Testis (tissue), 2 donors: ENCODE results near the gene VIPR1.

Source experiments
- CTCF ChIP-seq, 3 experiments: fragments of 450-650 bp in 2 of 3; fragments of 200-600 bp in 1 of 3; sonication (generic) in 1 of 3; IDR thresholded peaks; one replicate each; pipeline ENCODE4 v1.5.1; 2016 to 2019; ENCODE audit warnings: antibody characterized with exemption in 3 of 3, mild to moderate bottlenecking in 2 of 3, moderate library complexity in 1 of 3
- POLR2A ChIP-seq: fragments of 450-650 bp; IDR thresholded peaks from one replicate; pipeline ENCODE4 v1.6.1; 2017; ENCODE audit warnings: antibody characterized with exemption, mild to moderate bottlenecking, moderate library complexity

DNA sequence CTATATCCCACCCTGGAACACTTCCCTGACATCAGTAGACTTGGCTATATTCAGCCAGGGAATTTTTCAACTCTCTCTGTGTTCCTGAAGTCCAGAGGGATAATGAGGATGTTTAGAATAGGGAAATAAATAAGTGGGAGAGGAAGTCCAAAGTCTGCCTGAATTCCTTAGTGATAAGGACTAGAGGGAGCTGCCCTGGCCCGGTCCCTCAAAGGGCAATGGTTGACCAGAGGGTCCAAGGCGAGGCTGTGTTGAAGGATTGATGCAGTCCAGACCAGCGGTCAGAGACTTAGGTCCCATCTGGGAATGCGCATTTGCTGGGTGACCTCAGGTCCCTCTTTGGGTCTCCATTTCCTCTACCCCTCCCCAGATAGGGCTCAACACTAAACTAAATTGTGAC is 7.9 kb downstream of the VIPR1 start:
- TF ChIP-seq CTCF (IDR thresholded peaks at IDR 0.05) (no peak), POLR2A (no peak)
